ENCODE results near the gene TMEM88. TPM values are rescaled to one million over a fixed set of nuclear protein-coding genes. Genes with fewer than 3 reads are reported as not detected.
"Not testable (repeated sequence)": the region's sequence is repeated elsewhere in the genome, so short reads cannot be mapped to it uniquely, and the experiment has no call there.

Gene TMEM88
- total RNA-seq, 2 donors from 2014 or later = 16.8 to 26.8 TPM

GRCh38 chr17:7809086-7809790, 45.6 kb upstream of the TMEM88 start:
- H3K27me3 ChIP-seq (ENCODE audit: control insufficient read depth, insufficient read depth, low read length, poor library complexity, severe bottlenecking) = no peaks in the 10 kb centered on the region
- H3K27ac ChIP-seq (ENCODE audit: low read depth, low read length) = no peak overlapping the region
- no peaks in the 10 kb centered on the region for H3K9me3 ChIP-seq (ENCODE audit: control insufficient read depth, low read length)
- no peaks in the 10 kb centered on the region for H3K36me3 ChIP-seq (ENCODE audit: control insufficient read depth, insufficient read depth, low read length)
- H3K9ac ChIP-seq (ENCODE audit: extremely low read depth, low read length, poor library complexity, severe bottlenecking) = no peak overlapping the region
- H3K27me3 Mint-ChIP-seq (ENCODE audit: insufficient read depth) = peaks cover 18% of the 10 kb centered on the region
- no peaks in the 10 kb centered on the region for H3K9me3 Mint-ChIP-seq
- peak; percentile 38 for DNase-seq
- H3K4me3 Mint-ChIP-seq = no peak overlapping the region
- H3K27ac Mint-ChIP-seq = no peak overlapping the region
- no peaks in the 10 kb centered on the region for H3K4me1 ChIP-seq (ENCODE audit: control insufficient read depth, insufficient read depth, low read length)
- H3K4me1 Mint-ChIP-seq = peaks cover 4% of the 10 kb centered on the region
- no peaks in the 10 kb centered on the region for H3K36me3 Mint-ChIP-seq (ENCODE audit: low read depth)
- TF ChIP-seq CTCF (conservative IDR thresholded peaks at IDR 0.05) = no peak
- no peak overlapping the region for H3K4me3 ChIP-seq (ENCODE audit: low read length)
- 73 to 87% methylated on average over 5 to 11 of the region's 11 CpGs for WGBS, 2 experiments (ENCODE audit: insufficient coverage in 1 of 2, insufficient read length in 1 of 2)

- H3K27ac ChIP-seq (ENCODE audit: low read depth, low read length); H3K9me3 ChIP-seq (ENCODE audit: control insufficient read depth, low read length); H3K4me1 ChIP-seq (ENCODE audit: control insufficient read depth, insufficient read depth, low read length); H3K4me3 ChIP-seq (ENCODE audit: low read length); H3K4me3 Mint-ChIP-seq; H3K36me3 ChIP-seq (ENCODE audit: control insufficient read depth, insufficient read depth, low read length); H3K27me3 ChIP-seq (ENCODE audit: control insufficient read depth, insufficient read depth, low read length, poor library complexity, severe bottlenecking); DNase-seq; H3K4me1 Mint-ChIP-seq; H3K9me3 Mint-ChIP-seq; H3K9ac ChIP-seq (ENCODE audit: extremely low read depth, low read length, poor library complexity, severe bottlenecking); H3K27ac Mint-ChIP-seq; H3K36me3 Mint-ChIP-seq (ENCODE audit: low read depth): not testable (repeated sequence)
- WGBS, 2 experiments (ENCODE audit: insufficient coverage in 1 of 2, insufficient read length in 1 of 2) = 91 to 97% methylated on average over 9 of the region's 9 CpGs
- peaks cover 16% of the 10 kb centered on the region for H3K27me3 Mint-ChIP-seq (ENCODE audit: insufficient read depth)
Observed at GRCh38 chr17:7809791-7810343, 45.0 kb upstream of the TMEM88 start.

GRCh38 chr17:7811251-7811650, 43.6 kb upstream of the TMEM88 start:
- TF ChIP-seq CTCF (conservative IDR thresholded peaks at IDR 0.05) = no peak
- no peaks in the 10 kb centered on the region for H3K27me3 ChIP-seq (ENCODE audit: control insufficient read depth, insufficient read depth, low read length, poor library complexity, severe bottlenecking)
- H3K36me3 ChIP-seq (ENCODE audit: control insufficient read depth, insufficient read depth, low read length) = no peaks in the 10 kb centered on the region
- H3K4me3 ChIP-seq (ENCODE audit: low read length) = no peak overlapping the region
- H3K27ac ChIP-seq (ENCODE audit: low read depth, low read length) = no peak overlapping the region
- Mint-ChIP-seq H3K9me3 (no peaks in the 10 kb centered on the region), H3K4me3 (no peak overlapping the region), H3K27me3 (ENCODE audit: insufficient read depth) (peaks cover 14% of the 10 kb centered on the region), H3K4me1 (peaks cover 5% of the 10 kb centered on the region), H3K27ac (no peak overlapping the region), H3K36me3 (ENCODE audit: low read depth) (no peaks in the 10 kb centered on the region)
- H3K9ac ChIP-seq (ENCODE audit: extremely low read depth, low read length, poor library complexity, severe bottlenecking) = no peak overlapping the region
- no peaks in the 10 kb centered on the region for H3K9me3 ChIP-seq (ENCODE audit: control insufficient read depth, low read length)
- 90 to 94% methylated on average over 2 to 3 of the region's 3 CpGs for WGBS, 2 experiments (ENCODE audit: insufficient coverage in 1 of 2, insufficient read length in 1 of 2)
- peaks cover under 1% of the 10 kb centered on the region for H3K4me1 ChIP-seq (ENCODE audit: control insufficient read depth, insufficient read depth, low read length)
- no peak for DNase-seq
